ENCODE results near the gene RFPL3. TPM values are rescaled to one million over a fixed set of nuclear protein-coding genes. Genes with fewer than 3 reads are reported as not detected.

The RFPL3 gene
- total RNA-seq, 1 donor from 2014 or later, result not detected

GRCh38 chr22:32385681-32386080 is 28.0 kb downstream of the RFPL3 start:
- Histone ChIP-seq H3K36me3 (peaks cover 0 to 37% of the 10 kb centered on the region in 2 donors), H3K27me3 (no peaks in the 10 kb centered on the region)

GRCh38 chr22:32389685-32390084 is 32.0 kb downstream of the RFPL3 start:
- Histone ChIP-seq H3K9me3 (no peaks in the 10 kb centered on the region), H3K27me3 (no peaks in the 10 kb centered on the region), H3K4me3 (no peak overlapping the region), H3K4me1 (no peaks in the 10 kb centered on the region), H3K36me3 (peaks cover 0 to 77% of the 10 kb centered on the region in 2 donors), H3K27ac (no peak overlapping the region)
- DNase-seq (ENCODE audit: extremely low spot score in 2 of 2), result no peak
- TF ChIP-seq, protein P1, sequence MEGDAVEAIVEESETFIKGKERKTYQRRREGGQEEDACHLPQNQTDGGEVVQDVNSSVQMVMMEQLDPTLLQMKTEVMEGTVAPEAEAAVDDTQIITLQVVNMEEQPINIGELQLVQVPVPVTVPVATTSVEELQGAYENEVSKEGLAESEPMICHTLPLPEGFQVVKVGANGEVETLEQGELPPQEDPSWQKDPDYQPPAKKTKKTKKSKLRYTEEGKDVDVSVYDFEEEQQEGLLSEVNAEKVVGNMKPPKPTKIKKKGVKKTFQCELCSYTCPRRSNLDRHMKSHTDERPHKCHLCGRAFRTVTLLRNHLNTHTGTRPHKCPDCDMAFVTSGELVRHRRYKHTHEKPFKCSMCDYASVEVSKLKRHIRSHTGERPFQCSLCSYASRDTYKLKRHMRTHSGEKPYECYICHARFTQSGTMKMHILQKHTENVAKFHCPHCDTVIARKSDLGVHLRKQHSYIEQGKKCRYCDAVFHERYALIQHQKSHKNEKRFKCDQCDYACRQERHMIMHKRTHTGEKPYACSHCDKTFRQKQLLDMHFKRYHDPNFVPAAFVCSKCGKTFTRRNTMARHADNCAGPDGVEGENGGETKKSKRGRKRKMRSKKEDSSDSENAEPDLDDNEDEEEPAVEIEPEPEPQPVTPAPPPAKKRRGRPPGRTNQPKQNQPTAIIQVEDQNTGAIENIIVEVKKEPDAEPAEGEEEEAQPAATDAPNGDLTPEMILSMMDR (IDR thresholded peaks at IDR 0.05), result no peak
- no peak for TF ChIP-seq POLR2A (IDR thresholded peaks at IDR 0.05)
- no peak for TF ChIP-seq POLR2AphosphoS5 (IDR thresholded peaks at IDR 0.05; ENCODE audit: insufficient read depth in 1 of 2, low read depth in 1 of 2)
- intact Hi-C loops (cut with DNase I), result no loop called here

More at GRCh38 chr22:32385681-32386080, 28.0 kb downstream of the RFPL3 start:
- Histone ChIP-seq H3K4me3 (no peak overlapping the region), H3K4me1 (no peaks in the 10 kb centered on the region), H3K27ac (no peak overlapping the region), H3K9me3 (no peaks in the 10 kb centered on the region)
- intact Hi-C loops (cut with DNase I), result no loop called here
- TF ChIP-seq, protein P1 (IDR thresholded peaks at IDR 0.05), result no peak
- TF ChIP-seq POLR2AphosphoS5 (IDR thresholded peaks at IDR 0.05; ENCODE audit: insufficient read depth in 1 of 2, low read depth in 1 of 2) (no peak), POLR2A (IDR thresholded peaks at IDR 0.05) (no peak)
- DNase-seq (ENCODE audit: extremely low spot score in 2 of 2), result no peak

DNA sequence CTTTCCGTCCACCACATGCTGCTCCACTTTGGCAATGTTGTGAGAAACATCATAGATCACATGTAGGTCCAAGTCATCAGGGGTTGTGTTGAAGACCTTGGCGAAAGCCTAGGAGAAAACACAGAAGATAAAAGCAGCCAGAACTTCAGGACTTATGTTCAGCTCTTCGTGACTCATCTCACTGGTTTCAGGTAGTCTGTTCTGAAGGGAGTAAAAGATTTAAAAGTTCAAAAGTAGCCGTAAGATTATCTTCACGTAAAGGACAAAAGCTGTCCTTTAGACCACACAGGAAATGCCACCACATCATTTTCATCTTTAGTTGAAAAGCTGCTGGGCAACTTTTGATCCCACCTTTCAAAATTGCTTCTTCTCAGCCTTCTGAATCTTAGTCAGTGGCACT is 37.4 kb downstream of the RFPL3 start:
- intact Hi-C loops (cut with DNase I), result no loop called here
- Histone ChIP-seq H3K4me3 (no peak overlapping the region), H3K27ac (no peak overlapping the region), H3K4me1 (no peaks in the 10 kb centered on the region), H3K27me3 (no peaks in the 10 kb centered on the region), H3K9me3 (no peaks in the 10 kb centered on the region), H3K36me3 (peaks cover 0 to 95% of the 10 kb centered on the region in 2 donors)
- no peak for TF ChIP-seq POLR2A (IDR thresholded peaks at IDR 0.05)
- no peak for TF ChIP-seq POLR2AphosphoS5 (IDR thresholded peaks at IDR 0.05; ENCODE audit: insufficient read depth in 1 of 2, low read depth in 1 of 2)
- TF ChIP-seq, protein P1 (IDR thresholded peaks at IDR 0.05), result no peak
- DNase-seq (ENCODE audit: extremely low spot score in 2 of 2), result no peak

GRCh38 chr22:32396255-32396654 is 38.6 kb downstream of the RFPL3 start:
- TF ChIP-seq, protein P1 (IDR thresholded peaks at IDR 0.05), result no peak
- no peak for TF ChIP-seq POLR2A (IDR thresholded peaks at IDR 0.05)
- no peak for TF ChIP-seq POLR2AphosphoS5 (IDR thresholded peaks at IDR 0.05; ENCODE audit: insufficient read depth in 1 of 2, low read depth in 1 of 2)
- no peaks in the 10 kb centered on the region for H3K4me1 ChIP-seq
- H3K27me3 ChIP-seq, result no peaks in the 10 kb centered on the region
- no peaks in the 10 kb centered on the region for H3K9me3 ChIP-seq
- H3K27ac ChIP-seq, result no peak overlapping the region
- H3K36me3 ChIP-seq, result peaks cover 0 to 96% of the 10 kb centered on the region in 2 donors
- H3K4me3 ChIP-seq, result no peak overlapping the region
- DNase-seq (ENCODE audit: extremely low spot score in 2 of 2), result no peak
- intact Hi-C loops (cut with DNase I), result no loop called here

- H3K36me3 ChIP-seq, result peaks cover 0 to 96% of the 10 kb centered on the region in 2 donors
- no peak for TF ChIP-seq POLR2A (IDR thresholded peaks at IDR 0.05)
- TF ChIP-seq POLR2AphosphoS5 (IDR thresholded peaks at IDR 0.05; ENCODE audit: insufficient read depth in 1 of 2, low read depth in 1 of 2), result no peak
- TF ChIP-seq, protein P1 (IDR thresholded peaks at IDR 0.05), result no peak
- H3K27ac ChIP-seq, result no peak overlapping the region
- no peaks in the 10 kb centered on the region for H3K9me3 ChIP-seq
- intact Hi-C loops (cut with DNase I), result no loop called here
- no peak overlapping the region for H3K4me3 ChIP-seq
- no peaks in the 10 kb centered on the region for H3K27me3 ChIP-seq
- H3K4me1 ChIP-seq, result no peaks in the 10 kb centered on the region
- no peak for DNase-seq (ENCODE audit: extremely low spot score in 2 of 2)
Measured at GRCh38 chr22:32396746-32397145, 39.1 kb downstream of the RFPL3 start.
